NCI-H1092 (cell line): ENCODE results near the gene ELAVL3.
"Not testable (repeated sequence)": the region's sequence is repeated elsewhere in the genome, so short reads cannot be mapped to it uniquely, and the experiment has no call there.

ENCODE experiments used
- DNase-seq: peaks from one replicate; lab custom pipeline; 2025; lab: John Stamatoyannopoulos, UW

The ELAVL3 gene

DNA sequence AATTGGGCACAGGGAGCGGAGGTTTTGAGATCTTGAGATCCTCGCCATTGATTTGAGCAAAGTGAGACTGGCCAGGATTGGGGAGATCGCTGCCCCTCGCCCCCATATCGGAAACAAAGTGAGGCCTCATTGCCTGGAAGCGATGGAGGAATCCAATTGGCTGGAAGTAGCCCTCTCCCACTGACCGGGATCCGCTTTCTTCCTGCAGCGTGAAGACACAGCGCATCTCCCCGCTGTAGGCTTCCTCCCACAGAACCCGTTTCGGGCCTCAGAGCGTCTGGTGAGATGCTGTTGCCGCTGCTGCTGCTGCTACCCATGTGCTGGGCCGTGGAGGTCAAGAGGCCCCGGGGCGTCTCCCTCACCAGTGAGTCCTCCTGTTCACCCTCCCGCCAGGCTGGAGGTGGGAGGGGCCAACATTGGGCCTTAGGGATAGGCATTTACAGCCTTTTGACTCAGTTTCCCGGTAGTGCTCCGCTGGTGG is 45.0 kb downstream of the ELAVL3 start:
- DNase-seq: no peak

- peak; percentile 100 for DNase-seq
Measured at GRCh38 chr19:11435057-11435832, 45.6 kb downstream of the ELAVL3 start, which contains the start of the genes ODAD3 and PRKCSH. TSS of gene ODAD3 (minus strand) at chr19:11435121. CDS start at chr19:11435016, 105 bp downstream. TSS of gene PRKCSH (plus strand) at chr19:11435635. CDS start at chr19:11436118, 483 bp downstream.

GRCh38 chr19:11434703-11435056 is 46.2 kb downstream of the ELAVL3 start:
- no peak for DNase-seq

- DNase-seq: not testable (repeated sequence)
Measured at GRCh38 chr19:11433526-11433925, 47.3 kb downstream of the ELAVL3 start.

- no peak for DNase-seq
Measured at GRCh38 chr19:11426656-11427055, 54.2 kb downstream of the ELAVL3 start.

DNA sequence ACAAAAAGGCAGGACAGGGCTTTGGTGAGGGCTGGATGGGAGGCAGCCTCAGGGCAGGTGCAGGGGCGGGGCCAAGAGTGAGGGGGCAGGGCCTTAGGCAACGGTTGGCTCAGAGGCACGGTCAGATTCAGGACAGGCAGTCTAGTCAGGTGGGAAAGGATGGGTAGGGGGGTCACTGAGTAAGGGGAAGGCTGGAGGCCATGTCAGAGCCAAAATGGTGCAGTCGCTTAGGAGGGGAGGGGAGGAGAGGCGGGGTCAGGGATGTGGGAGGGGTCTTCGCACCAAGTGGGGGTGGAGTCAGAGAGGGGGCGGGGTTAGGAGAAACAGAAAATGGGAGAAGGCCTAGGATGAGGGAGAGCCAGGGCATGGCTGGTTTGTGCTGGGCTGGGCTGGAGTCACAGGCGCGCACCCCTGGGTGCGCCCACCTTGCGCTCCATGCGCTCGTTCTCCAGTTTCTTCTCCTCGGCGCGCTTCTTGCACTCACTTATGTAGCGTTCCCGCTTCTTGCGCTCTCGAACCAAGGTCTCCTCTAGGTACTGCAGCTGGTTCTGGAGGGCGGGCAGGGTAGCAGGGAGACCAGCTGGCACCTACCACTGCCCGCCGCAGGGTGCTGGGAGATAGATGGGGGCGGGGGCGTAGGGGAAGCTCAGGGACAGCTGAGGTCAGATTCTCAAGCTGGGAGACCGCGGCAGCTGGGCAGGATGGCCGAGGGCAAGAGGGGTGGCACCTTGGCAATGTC is 55.0 kb downstream of the ELAVL3 start:
- DNase-seq: no peak

- DNase-seq: no peak
Measured at GRCh38 chr19:11423791-11424181, 57.1 kb downstream of the ELAVL3 start.

DNA sequence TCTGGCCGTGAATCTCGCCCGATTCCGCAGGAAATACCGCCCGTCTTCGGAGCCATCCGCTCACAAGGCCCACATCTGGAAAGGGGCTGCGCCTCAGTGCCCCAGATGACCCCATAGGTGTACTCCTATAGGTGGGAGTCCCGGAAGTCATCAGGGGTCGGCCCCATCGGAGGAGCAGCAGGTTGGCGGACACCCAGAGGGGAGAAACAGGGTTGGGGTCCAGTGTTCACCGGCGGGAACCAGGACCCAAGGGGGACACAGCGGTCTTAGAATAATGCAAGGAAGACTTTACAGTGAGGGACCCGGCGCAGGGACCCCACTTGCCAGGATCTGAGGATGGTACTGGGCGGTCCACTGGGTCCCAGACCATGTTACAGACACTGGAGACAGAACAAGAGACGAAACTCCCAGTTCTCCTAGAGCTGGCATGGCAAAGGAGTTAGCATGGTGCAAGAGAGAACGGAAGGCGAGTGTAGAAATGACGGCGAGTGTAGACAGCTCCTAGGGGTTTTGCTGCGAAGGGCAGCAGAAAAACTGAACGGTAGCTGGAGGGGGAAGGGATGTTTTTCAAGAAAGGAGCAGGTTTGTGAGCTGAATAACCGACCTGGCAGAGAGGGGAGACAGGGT is 57.6 kb downstream of the ELAVL3 start:
- no peak for DNase-seq

DNA sequence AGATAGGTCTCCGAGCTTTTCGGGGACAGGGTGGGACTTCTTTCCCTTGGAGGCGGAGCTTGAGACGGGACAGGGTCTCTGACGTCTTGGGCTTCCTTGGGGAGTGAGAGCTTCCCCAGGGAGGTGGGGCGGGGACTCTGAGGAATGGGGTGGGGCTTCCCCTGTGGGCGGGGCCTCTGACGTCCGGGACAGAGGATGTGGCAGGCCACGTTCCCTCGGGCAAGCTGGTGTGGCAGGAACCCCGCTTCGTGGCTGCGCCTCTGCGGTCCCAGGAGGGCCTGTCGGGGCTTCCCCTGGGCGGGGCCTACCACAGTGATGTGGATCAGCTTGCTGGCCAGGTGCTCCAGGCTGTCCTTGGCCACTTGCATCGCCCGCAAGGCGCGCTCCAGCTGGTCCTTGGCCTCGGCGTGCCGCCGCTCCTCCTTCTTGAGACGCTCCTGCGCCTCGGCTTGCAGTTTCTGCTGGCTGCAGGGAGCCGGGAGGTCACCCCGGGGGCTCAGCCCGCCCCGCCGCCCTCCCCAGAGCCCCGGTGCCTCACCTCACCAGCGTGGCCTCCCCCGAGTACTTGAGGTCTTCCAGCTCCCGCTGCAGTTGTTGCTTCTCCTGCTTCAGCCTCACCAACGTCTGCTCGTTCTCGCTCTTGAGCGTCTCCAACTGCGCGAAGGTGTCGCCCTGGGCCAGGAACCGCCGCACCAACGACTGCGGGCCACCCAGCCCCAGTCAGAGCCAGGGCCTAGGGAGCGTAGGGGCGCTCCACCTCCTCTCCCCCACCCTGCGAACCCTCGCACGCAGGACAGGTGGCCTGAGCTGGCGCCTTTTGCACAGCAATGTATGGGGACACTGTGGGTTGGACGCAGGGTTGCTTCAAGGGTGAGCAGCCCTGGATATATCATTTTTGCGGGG is 58.4 kb downstream of the ELAVL3 start:
- DNase-seq: no peak

DNA sequence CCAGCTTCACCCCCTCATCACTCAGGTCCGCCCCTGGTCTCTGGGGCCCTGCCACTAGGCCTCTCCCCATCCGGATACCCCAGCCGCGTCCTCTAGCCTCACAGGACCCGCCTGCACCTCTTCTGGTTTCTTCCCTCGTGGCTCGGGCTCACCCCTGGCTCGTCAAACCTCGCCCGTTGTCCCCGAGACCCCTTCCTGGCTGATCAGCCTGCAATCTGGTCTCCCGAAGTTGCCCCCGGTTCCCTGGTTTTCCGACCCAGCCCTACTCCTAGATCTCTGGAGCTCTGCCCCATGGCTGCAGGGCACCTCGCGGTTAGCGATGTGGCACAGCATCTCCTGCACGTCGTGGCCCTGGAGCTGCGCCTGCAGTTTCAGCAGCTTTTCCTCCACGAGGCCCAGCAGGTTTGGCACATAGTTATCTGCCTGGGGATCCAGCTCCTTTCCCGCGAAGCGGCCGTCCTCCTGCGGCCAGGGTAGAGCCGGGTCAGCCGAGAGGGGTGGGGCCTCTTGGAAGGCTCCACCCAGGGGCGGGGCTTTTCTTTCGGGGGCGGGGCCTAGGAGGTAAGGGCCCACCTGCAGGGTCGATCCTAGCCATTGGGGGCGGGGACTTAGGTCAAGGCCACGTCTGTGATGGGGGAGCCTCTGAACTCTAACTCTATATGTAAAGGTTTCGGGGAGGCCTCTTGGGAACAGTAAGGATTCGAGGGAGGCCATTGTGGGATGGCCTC is 59.3 kb downstream of the ELAVL3 start:
- no peak for DNase-seq

- DNase-seq: no peak
Measured at GRCh38 chr19:11420429-11421370, 60.1 kb downstream of the ELAVL3 start.

GRCh38 chr19:11418549-11419506 is 62.0 kb downstream of the ELAVL3 start, which contains the start of gene RGL3:
TSS of gene RGL3 (minus strand) at chr19:11419314. CDS start at chr19:11419278, 36 bp downstream.
- no peak for DNase-seq

DNA sequence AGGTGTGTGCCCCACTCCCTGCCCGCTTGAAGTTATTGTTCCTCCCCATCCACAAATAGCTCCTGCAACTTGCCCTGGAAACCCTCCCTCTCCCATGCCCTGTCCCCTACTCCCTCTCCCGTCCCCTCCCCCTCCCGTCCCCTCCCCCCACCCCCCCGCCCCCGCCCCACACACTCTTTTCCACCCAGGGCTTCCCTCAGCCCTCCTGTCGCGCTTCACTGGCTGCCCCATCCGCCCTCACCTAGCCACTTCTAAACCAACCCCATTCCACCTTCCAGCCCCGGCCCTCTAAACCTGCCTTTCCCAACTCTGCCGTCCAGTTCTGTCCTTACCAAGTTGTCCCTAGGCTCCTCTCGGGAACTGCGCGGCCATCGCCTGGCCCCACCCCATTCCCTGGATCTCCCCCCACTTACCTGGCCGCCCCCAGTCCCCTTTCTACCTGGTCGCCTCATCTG is 62.7 kb downstream of the ELAVL3 start:
- DNase-seq: no peak

DNA sequence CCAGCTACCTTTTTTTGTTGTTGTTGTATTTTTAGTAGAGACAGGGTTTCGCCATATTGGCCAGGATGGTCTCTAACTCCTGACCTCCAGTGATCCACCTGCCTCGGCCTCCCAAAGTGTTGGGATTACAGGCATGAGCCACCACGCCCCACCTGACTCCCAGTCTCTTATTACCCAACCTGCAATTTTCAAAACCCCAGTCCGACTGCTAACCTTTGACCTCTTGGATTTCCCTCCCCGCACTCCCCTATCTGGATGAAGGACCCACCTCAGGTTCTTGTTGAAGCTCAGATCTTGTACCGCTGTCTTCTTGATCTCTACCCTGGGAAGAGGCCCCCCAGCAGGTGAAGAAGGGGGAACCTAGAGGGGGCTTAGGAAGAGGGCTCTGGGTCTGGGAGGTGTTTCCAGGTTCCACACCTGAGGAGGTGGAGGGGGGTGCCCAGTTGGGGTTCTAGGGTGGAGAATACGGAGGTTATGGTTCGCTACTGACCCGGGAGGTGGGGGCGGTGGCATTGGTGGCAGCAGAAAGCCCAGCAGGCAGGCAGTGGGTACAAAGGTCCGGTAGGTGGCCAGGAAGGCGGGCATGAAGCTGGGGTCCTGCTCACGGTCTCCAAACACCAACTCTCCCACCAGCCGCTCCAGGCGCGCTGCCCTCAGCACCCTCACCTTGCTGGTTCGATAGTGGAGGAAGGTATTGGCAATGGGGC is 64.3 kb downstream of the ELAVL3 start:
- no peak for DNase-seq

GRCh38 chr19:11414544-11414943 is 66.3 kb downstream of the ELAVL3 start:
- no peak for DNase-seq

DNA sequence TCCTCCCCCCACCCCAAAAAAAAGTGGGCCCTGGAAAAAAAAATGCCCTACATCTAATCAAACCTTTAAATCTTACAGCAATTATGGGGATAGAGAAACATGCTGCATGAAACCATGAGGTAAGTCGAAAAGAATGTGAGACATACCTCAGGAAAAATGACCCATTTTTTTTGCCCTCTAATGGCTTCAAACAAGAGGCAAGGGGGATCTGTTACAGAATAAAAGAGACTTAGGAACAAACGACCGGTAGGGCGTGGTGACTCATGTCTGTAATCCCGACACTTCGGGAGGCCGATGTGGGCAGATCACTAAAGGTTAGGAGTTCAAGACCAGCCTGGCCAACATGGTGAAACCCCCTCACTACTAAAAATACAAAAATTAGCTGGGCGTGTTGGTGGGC is 70.2 kb downstream of the ELAVL3 start:
- DNase-seq: no peak

DNA sequence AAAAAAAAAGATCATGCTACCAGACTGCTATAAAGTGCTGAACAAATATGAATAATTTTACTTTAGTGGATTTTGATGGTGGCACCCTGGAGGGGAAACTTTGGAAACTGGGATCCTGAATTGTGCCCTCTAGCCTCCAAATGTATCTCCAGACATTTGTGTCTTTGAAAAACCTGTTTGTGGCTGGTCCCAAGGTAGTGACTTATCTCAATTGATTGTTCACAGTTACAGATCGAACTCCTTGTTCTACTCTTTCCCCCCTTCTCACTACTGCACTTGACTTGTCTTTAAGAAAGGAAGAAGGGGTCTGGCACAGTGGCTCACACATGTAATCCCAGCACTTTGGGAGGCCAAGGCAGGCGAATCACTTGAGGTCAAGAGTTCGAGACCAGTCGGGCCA is 72.3 kb downstream of the ELAVL3 start:
- no peak for DNase-seq
